BE2C (cell line): ENCODE data around the gene AASDH.

ENCODE experiments used
- DNase-seq: peaks from one replicate; pipeline ENCODE4 v3.0.0-alpha.2; 2020
- H3K27me3 ChIP-seq: fragments of 250-450 bp; sonication (Bioruptor Pico); 2 replicates; pipeline ENCODE4 v1.5.1; 2020; ENCODE audit warnings: mild to moderate bottlenecking
- H3K36me3 ChIP-seq: fragments of 250-450 bp; sonication (Bioruptor Pico); 2 replicates; pipeline ENCODE4 v1.5.1; 2020; ENCODE audit warnings: mild to moderate bottlenecking
- H3K4me1 ChIP-seq: fragments of 250-450 bp; sonication (Bioruptor Pico); 2 replicates; pipeline ENCODE4 v1.5.1; 2020
- H3K4me3 ChIP-seq: 2 replicates; pipeline ENCODE4 v1.5.1; 2011; ENCODE audit warnings: low read depth, low read length
- H3K9me3 ChIP-seq: fragments of 250-450 bp; sonication (Bioruptor Pico); 2 replicates; pipeline ENCODE4 v1.5.1; 2020
- TF ChIP-seq, protein P1 (sequence below): IDR thresholded peaks from 2 replicates; pipeline ENCODE4 v1.5.1; 2012; ENCODE audit warnings: mild to moderate bottlenecking, low read depth, low read length

The AASDH gene

DNA sequence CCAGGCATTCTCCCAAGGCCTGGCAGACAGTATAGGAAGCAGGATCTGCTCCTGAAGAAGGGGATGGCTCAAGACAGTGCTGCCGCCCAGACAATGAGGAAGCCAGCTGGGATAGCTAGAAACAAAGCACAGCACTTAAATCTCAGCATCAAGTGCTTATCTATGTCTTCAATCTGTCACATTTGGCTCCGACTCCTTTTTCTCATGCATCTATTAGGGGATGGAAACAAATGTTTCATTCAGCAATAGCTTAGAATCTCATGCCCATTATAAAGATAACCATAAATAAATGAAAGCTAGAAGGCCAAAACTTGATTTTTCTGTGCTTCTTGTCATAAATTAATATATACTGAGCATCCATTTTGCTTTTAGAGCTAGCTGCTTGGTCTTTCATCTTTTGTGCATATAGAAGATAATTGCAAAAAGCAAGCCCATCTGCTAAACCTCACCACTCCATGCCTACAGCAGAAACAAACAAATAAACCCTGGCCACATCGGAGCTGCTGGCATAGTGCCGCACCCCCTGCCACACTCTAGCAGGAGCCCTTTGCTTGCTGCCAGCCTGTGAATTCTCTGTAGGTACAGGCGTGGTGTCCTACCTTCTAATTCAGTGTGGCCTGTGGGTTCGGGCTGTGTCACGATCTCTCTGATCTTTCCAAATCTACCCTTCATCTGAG is 75.9 kb downstream of the AASDH start:
- Histone ChIP-seq H3K4me3 (no peak overlapping the region), H3K27me3 (no peaks in the 10 kb centered on the region), H3K4me1 (0 out of 2 replicates have a peak, but pooled peaks cover 4% of the 10 kb centered on the region), H3K9me3 (no peaks in the 10 kb centered on the region; the same call in 1 of the 2 replicates), H3K36me3 (peaks cover 70% of the 10 kb centered on the region)
- TF ChIP-seq, protein P1, sequence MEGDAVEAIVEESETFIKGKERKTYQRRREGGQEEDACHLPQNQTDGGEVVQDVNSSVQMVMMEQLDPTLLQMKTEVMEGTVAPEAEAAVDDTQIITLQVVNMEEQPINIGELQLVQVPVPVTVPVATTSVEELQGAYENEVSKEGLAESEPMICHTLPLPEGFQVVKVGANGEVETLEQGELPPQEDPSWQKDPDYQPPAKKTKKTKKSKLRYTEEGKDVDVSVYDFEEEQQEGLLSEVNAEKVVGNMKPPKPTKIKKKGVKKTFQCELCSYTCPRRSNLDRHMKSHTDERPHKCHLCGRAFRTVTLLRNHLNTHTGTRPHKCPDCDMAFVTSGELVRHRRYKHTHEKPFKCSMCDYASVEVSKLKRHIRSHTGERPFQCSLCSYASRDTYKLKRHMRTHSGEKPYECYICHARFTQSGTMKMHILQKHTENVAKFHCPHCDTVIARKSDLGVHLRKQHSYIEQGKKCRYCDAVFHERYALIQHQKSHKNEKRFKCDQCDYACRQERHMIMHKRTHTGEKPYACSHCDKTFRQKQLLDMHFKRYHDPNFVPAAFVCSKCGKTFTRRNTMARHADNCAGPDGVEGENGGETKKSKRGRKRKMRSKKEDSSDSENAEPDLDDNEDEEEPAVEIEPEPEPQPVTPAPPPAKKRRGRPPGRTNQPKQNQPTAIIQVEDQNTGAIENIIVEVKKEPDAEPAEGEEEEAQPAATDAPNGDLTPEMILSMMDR: no peak
- no peak for DNase-seq

DNA sequence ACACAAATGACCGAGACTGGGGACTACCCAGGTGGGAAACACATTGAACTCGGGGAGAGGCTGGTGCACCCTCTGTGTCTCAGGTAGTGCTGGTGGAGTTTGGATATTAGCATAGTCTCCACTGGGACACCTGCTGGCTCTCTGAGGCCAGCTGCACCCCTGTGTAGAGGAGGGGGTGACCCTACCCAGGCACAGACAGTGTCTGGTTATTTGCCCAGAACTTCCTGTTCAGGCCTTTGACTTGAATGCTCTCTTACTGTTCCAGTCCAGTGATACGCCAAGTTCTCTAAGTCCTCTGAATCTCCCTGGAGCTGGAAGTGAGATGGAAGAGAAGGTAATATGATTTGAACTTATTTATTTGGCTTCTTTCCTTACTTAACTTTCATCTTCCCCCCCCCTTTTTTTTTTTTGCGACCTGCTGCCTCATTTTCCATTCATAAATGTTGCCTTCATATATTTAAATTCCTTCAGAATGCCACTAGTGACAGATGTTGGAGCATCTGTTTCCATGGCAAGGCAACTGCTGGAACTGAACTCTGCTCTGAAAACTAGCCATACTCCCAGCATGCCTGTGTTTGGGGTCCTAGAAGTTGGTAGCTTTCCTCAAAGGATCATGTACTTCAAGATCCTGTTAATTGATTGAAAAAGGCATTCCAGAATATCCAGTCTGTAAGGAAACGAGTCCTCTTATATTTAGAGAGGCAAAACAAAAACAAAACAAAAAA is 76.7 kb downstream of the AASDH start:
- Histone ChIP-seq H3K4me1 (0 out of 2 replicates have a peak, but pooled peaks cover 4% of the 10 kb centered on the region), H3K27me3 (no peaks in the 10 kb centered on the region), H3K36me3 (peaks cover 61% of the 10 kb centered on the region), H3K4me3 (no peak overlapping the region), H3K9me3 (no peaks in the 10 kb centered on the region; the same call in 1 of the 2 replicates)
- DNase-seq: no peak
- TF ChIP-seq, protein P1: no peak

DNA sequence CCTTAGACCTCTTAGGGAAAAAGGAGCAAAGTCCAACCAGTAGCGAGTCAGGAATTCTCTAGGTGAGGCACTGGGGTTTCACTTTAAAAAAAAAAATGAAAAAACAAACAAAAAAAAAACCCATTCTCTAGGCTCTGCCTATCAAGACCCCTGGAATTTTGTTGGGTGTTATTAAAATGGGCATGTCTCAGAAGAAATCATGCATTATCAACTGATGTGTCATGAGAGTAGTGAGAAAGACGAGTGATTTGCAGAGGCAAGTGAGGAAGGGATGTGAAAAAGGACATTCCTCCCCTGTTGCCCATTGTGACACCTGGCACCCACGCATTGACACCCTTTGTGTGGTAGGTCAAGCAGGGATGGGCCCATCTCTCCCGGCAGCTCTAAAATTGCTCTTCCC is 78.9 kb downstream of the AASDH start:
- Histone ChIP-seq H3K4me3 (no peak overlapping the region), H3K9me3 (no peaks in the 10 kb centered on the region; the same call in 1 of the 2 replicates), H3K36me3 (peaks cover 39% of the 10 kb centered on the region), H3K27me3 (no peaks in the 10 kb centered on the region), H3K4me1 (0 out of 2 replicates have a peak, but pooled peaks cover 4% of the 10 kb centered on the region)
- TF ChIP-seq, protein P1: no peak
- DNase-seq: no peak

DNA sequence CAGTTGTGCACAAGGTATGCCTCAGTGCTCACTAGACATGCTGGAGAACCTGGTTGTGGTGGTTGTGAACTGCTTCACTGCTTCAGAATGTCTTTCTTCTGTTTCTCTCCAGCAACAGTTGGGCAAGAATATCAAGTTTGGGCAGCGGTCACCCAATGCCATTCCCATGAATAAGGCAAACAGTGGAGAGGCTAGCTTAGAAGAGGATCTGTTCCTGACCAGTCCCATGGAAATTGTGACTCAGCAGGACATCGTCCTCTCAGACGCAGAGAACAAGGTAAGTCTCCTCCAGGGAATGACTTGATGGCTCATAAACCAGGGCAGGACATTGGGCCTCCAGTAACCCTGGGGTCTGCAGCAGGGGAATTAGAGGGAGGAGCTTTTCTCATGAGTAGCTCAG is 79.9 kb downstream of the AASDH start:
- Histone ChIP-seq H3K9me3 (no peaks in the 10 kb centered on the region; the same call in 1 of the 2 replicates), H3K4me1 (0 out of 2 replicates have a peak, but pooled peaks cover 4% of the 10 kb centered on the region), H3K36me3 (peaks cover 34% of the 10 kb centered on the region), H3K27me3 (no peaks in the 10 kb centered on the region), H3K4me3 (no peak overlapping the region)
- no peak for DNase-seq
- TF ChIP-seq, protein P1: no peak

DNA sequence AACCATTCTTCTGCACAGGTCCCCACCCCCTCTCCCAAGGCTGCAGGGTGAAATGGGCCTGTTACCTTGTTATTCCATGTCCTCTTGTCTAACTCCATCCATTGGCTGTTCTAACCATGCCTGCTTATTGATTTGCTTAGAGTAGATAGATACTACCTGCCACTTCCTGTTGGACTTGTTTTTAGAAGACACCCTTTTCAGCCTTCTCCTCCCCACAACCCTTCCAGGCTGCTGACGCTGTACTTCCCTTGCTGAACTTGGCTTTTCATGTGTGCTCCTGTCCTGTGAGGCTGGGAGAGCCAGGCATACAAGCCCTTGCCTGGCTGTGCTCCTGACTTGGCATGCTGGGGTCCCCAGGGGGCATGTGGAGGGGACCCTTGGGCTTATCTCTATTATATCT is 81.9 kb downstream of the AASDH start:
- Histone ChIP-seq H3K27me3 (no peaks in the 10 kb centered on the region), H3K36me3 (peaks cover 20% of the 10 kb centered on the region), H3K4me3 (no peak overlapping the region), H3K4me1 (peaks cover 9% of the 10 kb centered on the region; the same call in 1 of the 2 replicates), H3K9me3 (no peaks in the 10 kb centered on the region; the same call in 1 of the 2 replicates)
- TF ChIP-seq, protein P1: no peak
- DNase-seq: no peak
